GM15510 (cell line): Measurements from ENCODE around the gene FANCC.

Experiments
- POLR2A ChIP-seq: IDR thresholded peaks from 3 replicates; pipeline ENCODE4 v1.6.1; 2011; ENCODE audit warnings: borderline replicate concordance; ENCODE audit not compliant: insufficient read length; ENCODE audit errors: extremely low read depth

The FANCC gene

GRCh38 chr9:95341293-95341962 lies 23.9 kb upstream of the FANCC start:
- TF ChIP-seq POLR2A: no peak

DNA sequence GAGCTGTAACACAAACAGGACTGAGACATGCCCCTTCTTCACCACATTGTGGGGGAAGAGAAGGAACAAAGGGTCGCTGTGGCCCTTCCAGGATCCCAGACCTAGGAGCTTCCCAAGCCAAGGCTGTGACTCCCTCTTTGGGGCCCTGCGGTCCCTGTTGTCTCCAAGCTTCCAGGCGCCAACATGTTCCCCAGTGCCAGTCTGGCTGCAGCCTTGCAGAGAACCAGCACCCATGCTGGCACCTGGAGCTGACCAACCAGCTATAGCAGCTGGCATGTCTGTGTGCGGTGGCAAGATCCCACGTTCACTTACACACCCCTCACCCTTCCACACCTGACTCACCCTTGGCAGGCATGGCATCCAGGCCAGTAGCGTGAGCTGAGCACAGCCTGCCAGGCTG lies 20.7 kb upstream of the FANCC start:
- TF ChIP-seq POLR2A: no peak

DNA sequence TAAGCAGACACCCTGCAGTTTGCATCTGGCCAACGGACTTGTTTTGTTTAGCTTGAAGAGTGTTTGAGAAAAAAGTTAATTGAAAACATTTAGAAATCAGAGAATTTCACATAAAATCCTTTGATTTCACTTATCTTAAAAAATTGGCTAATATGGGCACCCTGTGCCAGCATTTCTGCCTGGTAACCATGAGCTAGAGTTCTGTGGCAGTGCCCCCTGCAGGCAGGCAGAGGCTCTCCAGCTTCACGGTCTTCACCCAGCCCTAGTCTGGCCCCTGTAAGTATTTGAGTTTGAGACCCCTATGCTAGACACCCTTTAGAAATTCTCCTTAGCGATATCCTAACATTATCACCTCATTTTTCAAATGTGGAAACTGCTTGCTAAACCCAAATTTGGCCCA lies 18.8 kb upstream of the FANCC start:
- no peak for TF ChIP-seq POLR2A

GRCh38 chr9:95333426-95333825 lies 15.9 kb upstream of the FANCC start:
- no peak for TF ChIP-seq POLR2A

DNA sequence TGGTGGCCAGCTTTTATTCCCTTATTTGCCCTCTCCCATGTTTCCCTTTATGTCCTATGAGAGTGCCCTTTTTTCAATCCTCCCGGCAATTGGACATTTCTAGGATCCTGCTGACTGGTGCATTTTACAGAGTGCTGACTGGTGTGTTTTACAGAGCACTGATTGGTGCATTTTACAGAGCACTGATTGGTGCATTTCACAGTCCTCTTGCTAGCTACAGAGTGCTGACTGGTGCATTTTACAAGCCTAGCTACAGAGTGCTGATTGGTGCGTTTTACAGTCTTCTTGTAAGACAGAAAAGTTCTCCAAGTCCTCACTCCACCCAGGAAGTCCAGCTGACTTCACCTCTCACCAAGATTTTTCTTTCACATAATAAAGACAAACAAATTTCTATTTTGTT lies 15.4 kb upstream of the FANCC start:
- TF ChIP-seq POLR2A: no peak

GRCh38 chr9:95330720-95331404 lies 13.4 kb upstream of the FANCC start:
- no peak for TF ChIP-seq POLR2A

DNA sequence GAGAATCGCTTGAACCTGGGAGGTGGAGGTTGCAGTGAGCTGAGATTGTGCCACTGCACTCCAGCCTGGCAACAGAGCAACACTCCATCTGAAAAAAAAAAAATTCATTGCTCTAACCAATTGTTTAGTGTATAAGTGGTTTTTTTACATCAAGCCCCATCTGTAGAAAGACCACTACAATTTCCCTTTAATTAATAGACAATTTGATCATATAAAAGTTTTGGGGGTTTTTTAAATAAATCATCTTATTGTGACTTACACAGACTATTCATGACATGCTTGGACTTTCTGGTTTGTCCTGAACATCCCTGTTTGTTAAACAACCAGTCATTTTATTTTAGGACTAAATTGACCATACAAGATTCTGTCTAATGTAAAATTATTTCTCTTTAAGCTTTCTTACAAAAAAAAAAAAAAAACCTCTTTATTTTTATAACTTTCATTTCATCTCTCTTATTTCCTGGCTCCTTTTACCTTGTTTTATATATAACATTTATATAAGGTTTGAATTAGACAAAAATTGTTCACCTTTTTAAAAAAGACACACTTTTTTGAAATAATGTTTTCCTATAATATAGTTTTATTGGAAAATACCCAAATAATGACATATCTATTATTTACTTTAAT lies 9.8 kb upstream of the FANCC start:
- no peak for TF ChIP-seq POLR2A

- TF ChIP-seq POLR2A: no peak
Observed at GRCh38 chr9:95325221-95325620, 7.7 kb upstream of the FANCC start.

DNA sequence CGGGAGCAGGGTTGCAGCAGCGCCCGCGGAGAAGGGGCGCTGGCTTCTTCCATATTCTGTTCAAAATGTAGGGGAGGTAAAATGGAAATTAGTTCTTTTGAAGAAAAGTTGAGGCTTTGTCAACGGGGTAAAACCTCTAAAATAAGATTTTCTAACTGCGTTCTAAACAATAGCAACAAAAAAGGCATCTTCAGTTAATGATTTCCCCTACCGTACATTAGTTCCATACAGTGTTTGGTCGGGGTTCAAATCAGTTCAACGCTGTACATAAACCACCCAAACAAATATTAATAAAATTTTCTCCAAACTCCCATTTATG lies 343 bp upstream of the FANCC start:
- no peak for TF ChIP-seq POLR2A

DNA sequence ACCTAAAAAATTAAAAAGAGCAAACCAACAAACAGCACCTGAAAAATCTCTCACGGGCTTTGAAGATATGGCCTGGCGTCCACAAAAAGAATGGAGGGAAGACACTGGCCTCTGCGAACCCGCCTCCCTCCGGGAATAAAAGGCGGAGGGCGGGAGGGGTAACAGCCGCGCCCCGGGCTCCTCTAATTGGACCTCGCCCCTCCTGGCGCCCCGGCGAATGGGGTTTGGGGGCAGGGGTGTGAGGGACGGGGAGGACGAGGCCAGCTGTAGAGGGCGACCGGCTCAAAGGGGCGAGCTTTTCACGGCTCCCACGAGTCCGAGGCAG lies 753 bp downstream of the FANCC start:
- no peak for TF ChIP-seq POLR2A

DNA sequence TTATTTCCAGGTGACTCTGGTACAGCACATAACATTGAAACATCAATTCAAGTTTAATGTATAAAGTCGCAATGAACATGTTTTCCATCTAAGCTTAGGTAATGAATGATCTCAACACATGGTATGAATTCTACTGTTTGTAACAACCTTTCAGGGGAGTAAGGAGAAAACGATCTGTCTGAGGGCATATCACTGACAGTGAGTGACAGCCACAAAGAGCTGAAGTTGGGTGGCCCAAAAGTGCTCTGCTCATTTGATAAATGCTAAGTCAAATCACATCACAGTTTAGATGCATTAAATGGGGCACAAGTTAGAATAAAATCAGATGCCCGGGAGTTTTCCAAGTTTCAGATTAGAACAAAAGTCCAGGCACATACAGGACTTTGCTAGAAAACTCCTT lies 1.2 kb downstream of the FANCC start:
- TF ChIP-seq POLR2A: no peak

GRCh38 chr9:95315108-95315746 lies 2.3 kb downstream of the FANCC start:
- TF ChIP-seq POLR2A: no peak

- TF ChIP-seq POLR2A: no peak
Observed at GRCh38 chr9:95313010-95313498, 4.5 kb downstream of the FANCC start.

GRCh38 chr9:95311961-95312360 lies 5.5 kb downstream of the FANCC start:
- TF ChIP-seq POLR2A: no peak

DNA sequence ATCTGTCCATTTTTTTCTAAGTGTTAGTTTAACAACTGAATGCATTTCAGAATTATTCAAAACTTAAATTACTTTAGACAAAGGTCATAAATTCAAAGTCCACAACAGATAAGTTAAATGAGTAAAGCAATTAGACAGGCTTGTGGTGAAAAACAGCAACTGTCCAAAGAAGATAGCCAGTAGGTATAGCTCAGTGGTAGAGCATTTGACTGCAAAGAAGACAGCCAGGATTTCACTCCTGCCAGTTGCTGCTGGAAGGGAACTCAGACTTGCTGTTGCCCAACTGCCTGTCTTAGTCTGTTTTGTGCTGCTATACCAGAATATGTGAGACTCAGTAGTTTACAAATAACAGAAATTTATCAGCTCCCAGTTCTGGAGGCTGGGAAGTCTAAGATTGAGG lies 10.0 kb downstream of the FANCC start:
- TF ChIP-seq POLR2A: no peak

DNA sequence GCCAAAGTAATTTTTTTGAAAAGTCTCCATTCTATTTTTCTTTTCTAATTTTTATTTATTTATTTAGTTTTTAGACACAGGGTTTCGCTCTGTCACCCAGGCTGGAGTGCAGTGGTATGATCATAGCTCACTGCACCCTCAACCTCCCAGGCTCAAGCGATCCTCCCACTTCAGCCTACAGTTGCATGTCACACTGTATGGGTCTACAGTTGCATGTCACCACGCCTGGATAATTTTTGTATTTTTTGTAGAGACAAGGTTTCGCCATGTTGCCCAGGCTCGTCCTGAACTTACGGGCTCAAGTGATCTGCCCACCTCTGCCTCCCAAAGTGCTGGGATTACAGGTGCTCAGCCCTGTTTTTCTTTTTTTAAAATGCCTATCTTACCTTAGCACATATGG lies 10.7 kb downstream of the FANCC start:
- no peak for TF ChIP-seq POLR2A
